Activated CD8-positive, alpha-beta memory T cell treated with anti-CD3 and anti-CD28 coated beads, Interleukin-2, amount 50 U/mL, for 1 hour (primary cell): ENCODE results near the gene EEA1.

Experiments used
- DNase-seq: peaks from one replicate; pipeline ENCODE4 v3.0.0-alpha.2; 2020; ENCODE audit errors: extremely low read depth

Gene EEA1

DNA sequence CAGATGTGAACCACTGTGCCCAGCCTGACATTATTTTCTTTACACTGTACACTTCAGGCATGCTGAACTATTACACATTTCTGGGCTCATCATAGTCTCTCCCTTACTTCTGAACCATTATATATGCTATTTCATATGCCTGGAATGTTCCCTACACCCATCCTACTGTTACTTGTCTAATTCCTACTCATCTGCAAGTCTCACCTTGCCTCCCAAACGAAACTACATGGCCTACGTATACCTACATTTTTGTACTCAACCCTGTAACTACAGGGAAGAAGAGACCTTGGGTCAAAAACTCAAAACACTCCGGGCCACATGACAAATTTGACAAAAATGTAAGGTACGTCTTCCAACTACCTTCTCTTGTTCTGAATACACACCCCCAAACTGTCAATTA, 9.5 kb upstream of the EEA1 start:
- DNase-seq, result no peak

DNA sequence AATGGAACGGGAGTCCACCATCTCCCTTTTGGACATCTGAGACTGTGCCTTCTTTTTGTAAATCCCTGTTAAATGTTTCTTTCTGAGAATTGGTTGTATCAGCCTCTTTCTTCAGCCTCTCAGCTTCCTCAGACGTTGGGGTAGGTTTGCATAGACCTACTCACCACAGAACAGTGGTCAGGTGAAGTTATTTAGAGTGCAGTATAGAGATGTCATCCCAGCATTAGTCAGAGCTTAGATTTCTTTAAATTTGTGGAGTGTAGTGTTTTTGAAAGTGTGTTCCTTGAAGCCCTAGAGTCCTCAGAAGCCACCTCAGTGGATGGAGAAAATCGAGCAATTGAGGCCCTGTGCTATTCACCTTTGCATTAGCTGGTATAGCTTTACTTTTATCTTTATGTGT, 8.9 kb upstream of the EEA1 start:
- DNase-seq, result no peak

DNA sequence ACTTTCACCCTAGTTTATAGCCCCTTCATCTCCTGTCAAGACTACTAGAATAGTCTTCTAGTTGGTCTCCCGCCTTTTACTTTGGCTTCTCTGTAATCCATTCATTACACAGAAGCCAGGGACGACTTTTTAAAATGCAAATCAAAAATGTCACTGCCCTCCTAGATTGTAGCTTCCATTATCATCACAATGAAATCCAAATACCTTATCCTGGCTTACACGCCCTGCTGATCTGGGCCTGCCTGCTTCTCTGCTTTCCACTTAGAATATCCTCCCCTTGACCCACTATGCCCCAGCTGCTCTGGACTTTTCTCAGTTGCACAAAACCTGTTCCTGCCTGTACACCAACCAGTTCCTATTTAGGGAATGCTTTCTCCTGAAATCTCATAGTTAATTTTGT, 4.5 kb upstream of the EEA1 start:
- DNase-seq, result no peak

- DNase-seq, result no peak
Observed at GRCh38 chr12:92930421-92930820, 1.3 kb upstream of the EEA1 start.

DNA sequence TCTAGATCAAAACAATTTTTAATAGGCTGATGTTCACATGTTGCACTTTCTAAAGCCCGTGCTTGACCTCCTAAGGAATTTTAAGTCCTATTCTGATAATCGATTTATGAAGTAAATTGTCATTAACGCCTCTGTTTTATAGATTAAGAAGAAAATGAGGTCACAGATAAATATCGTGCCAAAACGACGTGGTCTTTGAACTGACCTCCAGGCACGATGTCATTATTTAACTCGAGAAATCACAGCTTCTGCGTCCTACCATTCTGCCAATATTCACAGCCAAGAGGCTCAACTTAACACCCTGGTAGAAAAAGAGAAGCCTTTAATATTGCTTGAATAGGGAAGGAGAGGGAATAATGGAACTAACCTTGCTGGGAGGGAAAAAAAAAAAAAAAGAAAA, 888 bp upstream of the EEA1 start:
- DNase-seq, result no peak

- no peak for DNase-seq
Observed at GRCh38 chr12:92928421-92928961, 604 bp downstream of the EEA1 start.

DNA sequence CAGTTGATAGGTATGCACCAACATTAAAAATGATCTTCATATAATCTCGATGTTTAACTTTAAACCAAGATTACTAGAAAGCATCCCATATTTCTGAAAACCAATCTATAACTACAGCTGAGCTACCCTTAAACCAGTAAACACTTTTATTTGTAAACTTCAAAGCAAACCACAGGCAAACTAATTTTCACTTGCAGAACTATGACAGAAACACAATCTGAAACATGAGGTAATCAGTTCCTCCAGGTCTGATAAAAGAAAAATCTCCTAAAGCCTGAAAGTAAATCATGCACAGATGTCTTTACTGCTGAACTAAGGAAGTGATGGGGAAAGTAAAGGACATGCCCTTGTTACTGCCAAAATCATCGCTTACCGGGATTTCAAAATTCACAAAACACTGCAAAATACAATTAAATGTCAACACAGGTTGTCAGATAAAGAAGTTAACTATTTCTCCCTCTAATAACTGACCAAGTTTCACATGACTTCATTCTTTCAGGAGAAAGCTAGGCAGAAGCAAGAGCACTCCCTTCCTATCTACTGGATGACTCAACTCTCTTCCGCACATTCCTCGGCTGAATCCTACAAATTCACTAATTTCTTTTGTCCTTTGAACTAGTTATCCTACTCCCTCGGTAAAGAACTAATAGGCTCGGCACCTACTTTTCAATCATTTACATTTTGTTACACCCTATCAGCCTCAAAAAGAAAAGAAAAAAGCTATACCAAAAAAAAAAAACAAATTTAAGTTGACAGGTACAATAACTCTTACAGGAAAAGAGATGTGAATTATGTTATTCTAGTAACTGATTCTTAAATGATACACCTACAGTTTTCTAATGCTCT, 1.4 kb downstream of the EEA1 start:
- DNase-seq, result no peak

- no peak for DNase-seq
Observed at GRCh38 chr12:92927055-92927435, 2.0 kb downstream of the EEA1 start.

- DNase-seq, result no peak
Observed at GRCh38 chr12:92926549-92926948, 2.5 kb downstream of the EEA1 start.

DNA sequence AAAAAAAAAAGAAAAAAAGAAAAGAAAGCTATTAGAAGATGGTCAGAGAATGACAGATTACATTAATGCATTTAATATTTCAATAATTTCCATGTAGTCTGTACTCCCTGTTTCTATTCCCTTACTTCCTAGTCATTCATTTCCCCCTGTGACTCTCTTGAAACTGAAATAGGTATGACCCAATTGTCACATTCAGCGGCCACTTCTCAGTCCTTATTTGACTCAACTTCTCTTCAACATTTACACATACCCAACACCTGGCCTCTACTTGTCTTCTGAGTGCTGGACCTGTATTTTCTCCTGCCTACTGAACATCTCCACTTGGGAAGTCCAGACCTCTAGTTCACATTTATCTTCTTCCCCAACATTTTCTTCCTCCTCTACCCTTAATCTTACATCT, 7.2 kb downstream of the EEA1 start:
- DNase-seq, result no peak

DNA sequence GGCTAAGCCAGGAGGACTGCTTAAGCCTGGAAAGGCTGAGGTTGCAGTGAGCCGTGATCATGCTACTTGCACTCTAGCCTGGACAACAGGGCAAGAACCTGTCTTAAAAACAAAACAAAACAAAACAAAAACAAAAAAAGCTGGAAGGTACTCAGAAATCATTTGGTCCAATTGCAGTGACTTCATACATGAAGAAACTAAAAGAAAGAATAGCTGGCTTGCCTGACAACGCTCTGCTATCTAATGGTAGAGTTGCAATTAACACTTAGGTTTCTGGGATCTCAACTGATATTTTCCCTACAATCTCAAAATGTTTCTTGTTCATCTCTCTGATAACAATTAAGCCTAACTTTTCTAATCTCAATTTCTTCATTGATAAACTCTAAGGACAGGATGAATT, 13.7 kb downstream of the EEA1 start:
- no peak for DNase-seq

DNA sequence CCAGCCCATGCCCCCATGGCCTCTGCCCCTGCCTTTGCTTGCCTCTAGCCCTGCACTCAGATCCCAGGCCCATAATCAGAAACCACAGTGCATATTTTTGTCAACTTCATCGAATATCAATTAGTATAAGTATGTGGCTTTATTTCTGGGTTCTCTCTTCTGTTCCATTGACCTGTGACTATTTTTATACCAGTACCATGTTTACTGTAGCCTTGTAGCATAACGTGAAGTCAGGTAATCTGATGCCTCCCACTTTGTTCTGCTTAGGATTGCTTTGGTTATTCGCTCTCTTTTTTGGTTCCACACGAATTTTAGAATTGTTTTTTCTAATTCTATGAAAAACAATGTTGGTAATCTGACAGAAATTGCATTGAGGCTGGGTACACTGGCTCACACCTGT, 14.9 kb downstream of the EEA1 start:
- no peak for DNase-seq

GRCh38 chr12:92912672-92913071, 16.4 kb downstream of the EEA1 start:
- DNase-seq, result no peak

- peak; percentile 7 for DNase-seq
Observed at GRCh38 chr12:92912052-92912451, 17.0 kb downstream of the EEA1 start.

DNA sequence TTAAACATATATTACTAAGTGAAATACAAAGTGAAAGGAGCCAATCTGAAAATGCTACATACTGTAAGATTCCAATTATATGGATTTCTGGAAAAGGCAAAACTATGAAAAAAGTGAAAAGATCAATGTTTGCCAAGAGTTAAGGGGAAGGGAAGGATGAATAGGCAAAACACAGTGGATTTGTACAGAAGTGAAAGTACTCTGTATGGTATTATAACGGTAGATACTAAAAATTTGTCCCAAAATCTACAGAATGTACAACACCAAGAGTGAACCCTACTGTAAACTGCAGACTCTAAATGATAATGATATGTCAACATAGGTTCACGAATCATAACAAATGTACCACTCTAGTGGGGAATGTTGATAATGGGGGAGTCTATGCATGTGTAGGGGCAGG, 17.8 kb downstream of the EEA1 start:
- no peak for DNase-seq

GRCh38 chr12:92908108-92908507, 21.0 kb downstream of the EEA1 start:
- no peak for DNase-seq

GRCh38 chr12:92905811-92906554, 23.1 kb downstream of the EEA1 start:
- DNase-seq, result no peak

- DNase-seq, result no peak
Observed at GRCh38 chr12:92905258-92905810, 23.8 kb downstream of the EEA1 start.

GRCh38 chr12:92900941-92901340, 28.2 kb downstream of the EEA1 start:
- no peak for DNase-seq

DNA sequence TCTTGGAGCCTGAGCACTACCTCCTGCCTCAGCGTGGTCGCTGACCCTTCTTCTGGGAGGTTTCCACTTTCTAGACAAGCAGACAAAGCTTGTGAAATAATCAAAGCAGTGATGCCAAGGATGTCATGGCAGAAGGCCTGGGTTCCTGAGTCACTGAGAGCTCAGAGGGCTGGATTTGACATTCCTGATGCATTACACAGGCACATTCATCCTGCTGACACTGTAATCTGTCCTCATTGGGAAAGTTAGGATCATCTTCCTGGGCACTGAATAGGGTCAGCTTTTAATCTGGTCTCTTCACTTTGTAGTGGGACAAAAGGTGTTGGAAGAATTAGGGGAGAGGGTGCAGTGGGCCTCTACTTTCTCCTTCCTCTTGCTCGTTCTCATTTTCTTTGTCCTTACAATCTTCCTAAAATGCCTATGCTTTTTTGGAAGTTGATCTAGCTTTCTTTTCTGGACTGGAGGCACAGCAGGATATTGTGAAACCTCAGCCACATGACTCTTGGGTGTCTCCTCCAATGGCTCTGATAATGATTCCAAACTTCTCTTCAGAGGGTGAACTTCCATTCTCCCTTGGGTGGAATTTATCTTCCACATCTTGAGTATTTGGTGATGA, 29.6 kb downstream of the EEA1 start:
- DNase-seq, result no peak

GRCh38 chr12:92898755-92899154, 30.3 kb downstream of the EEA1 start:
- DNase-seq, result no peak

GRCh38 chr12:92897844-92898243, 31.3 kb downstream of the EEA1 start:
- no peak for DNase-seq
